Thoracic aorta (tissue), 2 donors: ENCODE data around the gene PDZK1IP1. TPM values are rescaled to one million over a fixed set of nuclear protein-coding genes. Genes with fewer than 3 reads are reported as not detected.
"Not testable (repeated sequence)": the region's sequence is repeated elsewhere in the genome, so short reads cannot be mapped to it uniquely, and the experiment has no call there.

ENCODE experiments used
- ATAC-seq: fragments of 150-250 bp; one replicate; pipeline ENCODE4 v1.8.0; 2017; ENCODE audit warnings: low read depth; ENCODE audit not compliant: insufficient number of reproducible peaks, low FRiP score
- DNase-seq: peaks from one replicate; pipeline ENCODE4 v3.0.0-alpha.2; 2020; ENCODE audit warnings: low spot score
- H3K27ac ChIP-seq, 2 donors: fragments of 200-600 bp; sonication (generic); 1 replicate in 1 of 2; 2 replicates in 1 of 2; pipeline ENCODE4 v1.5.1; 2016; ENCODE audit warnings: mild to moderate bottlenecking in 2 of 2, moderate library complexity in 2 of 2
- H3K27me3 ChIP-seq: fragments of 200-600 bp; sonication (generic); replicated peaks from 2 replicates; pipeline ENCODE4 v1.6.0; 2016; ENCODE audit warnings: mild to moderate bottlenecking; ENCODE audit not compliant: insufficient read depth
- H3K36me3 ChIP-seq: fragments of 200-600 bp; sonication (generic); one replicate; pipeline ENCODE4 v1.5.1; 2016
- H3K4me1 ChIP-seq, 2 donors: fragments of 200-600 bp; sonication (generic); 1 replicate in 1 of 2; 2 replicates in 1 of 2; pipeline versions ENCODE4 v1.5.1 to v1.6.0; 2016; ENCODE audit warnings: low read depth in 2 of 2, mild to moderate bottlenecking in 1 of 2; ENCODE audit not compliant: control insufficient read depth in 1 of 2
- H3K4me3 ChIP-seq: fragments of 200-600 bp; sonication (generic); 2 replicates; pipeline ENCODE4 v1.5.1; 2016; ENCODE audit warnings: mild to moderate bottlenecking
- H3K9me3 ChIP-seq: fragments of 200-600 bp; sonication (generic); 2 replicates; pipeline ENCODE4 v1.5.1; 2016
- total RNA-seq, 2 donors: library from RNA; depleted of rRNA; stranded (reverse); fragments of >200 nt; gene quantifications; one replicate each; pipeline versions ENCODE4 v1.1.0 to v1.2.3, GENCODE V29; 2016
- TF ChIP-seq, protein P1 (sequence below): fragments of 200-600 bp; sonication (generic); IDR thresholded peaks from one replicate; pipeline ENCODE4 v1.5.1; 2019; ENCODE audit warnings: antibody characterized with exemption

PDZK1IP1 gene
- total RNA-seq, 2 donors from 2014 or later, result not detected

DNA sequence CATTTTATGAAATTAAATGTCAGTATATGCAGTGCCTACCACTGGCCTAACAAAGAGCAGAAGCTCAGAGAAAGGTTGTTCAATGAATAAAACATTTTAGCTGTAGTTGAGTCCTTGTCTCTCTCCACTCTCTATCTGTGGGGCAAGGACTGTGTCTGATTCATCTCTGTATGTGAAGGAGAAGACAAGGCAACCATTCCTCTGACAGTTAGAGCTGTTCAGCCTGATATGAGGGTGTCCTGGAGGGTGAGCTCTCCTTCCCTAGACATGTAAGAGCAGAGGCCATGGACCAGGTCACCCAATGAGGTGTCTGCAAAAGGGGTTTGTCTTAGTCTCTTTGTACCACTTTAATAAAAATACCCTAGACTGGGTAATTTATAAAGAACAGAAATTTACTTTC, 4.5 kb upstream of the PDZK1IP1 start:
- ATAC-seq, result no peak
- H3K27me3 ChIP-seq, result no peaks in the 10 kb centered on the region
- TF ChIP-seq, protein P1, sequence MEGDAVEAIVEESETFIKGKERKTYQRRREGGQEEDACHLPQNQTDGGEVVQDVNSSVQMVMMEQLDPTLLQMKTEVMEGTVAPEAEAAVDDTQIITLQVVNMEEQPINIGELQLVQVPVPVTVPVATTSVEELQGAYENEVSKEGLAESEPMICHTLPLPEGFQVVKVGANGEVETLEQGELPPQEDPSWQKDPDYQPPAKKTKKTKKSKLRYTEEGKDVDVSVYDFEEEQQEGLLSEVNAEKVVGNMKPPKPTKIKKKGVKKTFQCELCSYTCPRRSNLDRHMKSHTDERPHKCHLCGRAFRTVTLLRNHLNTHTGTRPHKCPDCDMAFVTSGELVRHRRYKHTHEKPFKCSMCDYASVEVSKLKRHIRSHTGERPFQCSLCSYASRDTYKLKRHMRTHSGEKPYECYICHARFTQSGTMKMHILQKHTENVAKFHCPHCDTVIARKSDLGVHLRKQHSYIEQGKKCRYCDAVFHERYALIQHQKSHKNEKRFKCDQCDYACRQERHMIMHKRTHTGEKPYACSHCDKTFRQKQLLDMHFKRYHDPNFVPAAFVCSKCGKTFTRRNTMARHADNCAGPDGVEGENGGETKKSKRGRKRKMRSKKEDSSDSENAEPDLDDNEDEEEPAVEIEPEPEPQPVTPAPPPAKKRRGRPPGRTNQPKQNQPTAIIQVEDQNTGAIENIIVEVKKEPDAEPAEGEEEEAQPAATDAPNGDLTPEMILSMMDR, result no peak

DNA sequence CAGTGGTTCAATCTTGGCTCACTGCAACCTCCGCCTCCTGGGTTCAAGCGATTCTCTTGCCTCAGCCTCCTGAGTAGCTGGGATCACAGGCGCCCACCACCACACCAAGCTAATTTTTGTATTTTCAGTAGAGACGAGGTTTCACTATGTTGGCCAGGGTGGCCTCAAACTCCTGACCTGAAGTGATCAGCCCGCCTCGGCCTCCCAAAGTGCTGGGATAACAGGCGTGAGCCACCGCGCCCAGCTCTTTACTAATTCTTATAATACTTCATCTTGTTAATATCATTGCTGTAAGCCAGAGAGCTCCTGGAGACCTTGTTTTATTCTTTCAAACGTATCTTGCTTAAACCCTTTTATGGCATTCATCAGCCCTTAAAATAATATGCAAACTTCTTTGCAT, 3.7 kb upstream of the PDZK1IP1 start:
- H3K4me3 ChIP-seq, DNase-seq, H3K27me3 ChIP-seq, H3K36me3 ChIP-seq, H3K27ac ChIP-seq, H3K9me3 ChIP-seq, ATAC-seq: not testable (repeated sequence)
- H3K4me1 ChIP-seq, result peaks cover 19 to 38% of the 10 kb centered on the region in 2 donors

More for the DNA sequence above, 4.5 kb upstream of the PDZK1IP1 start:
- H3K27ac ChIP-seq, result no peak overlapping the region
- no peak overlapping the region for H3K4me3 ChIP-seq
- H3K4me1 ChIP-seq, result peaks cover 19 to 36% of the 10 kb centered on the region in 2 donors
- no peaks in the 10 kb centered on the region for H3K36me3 ChIP-seq
- no peak for DNase-seq
- no peaks in the 10 kb centered on the region for H3K9me3 ChIP-seq

DNA sequence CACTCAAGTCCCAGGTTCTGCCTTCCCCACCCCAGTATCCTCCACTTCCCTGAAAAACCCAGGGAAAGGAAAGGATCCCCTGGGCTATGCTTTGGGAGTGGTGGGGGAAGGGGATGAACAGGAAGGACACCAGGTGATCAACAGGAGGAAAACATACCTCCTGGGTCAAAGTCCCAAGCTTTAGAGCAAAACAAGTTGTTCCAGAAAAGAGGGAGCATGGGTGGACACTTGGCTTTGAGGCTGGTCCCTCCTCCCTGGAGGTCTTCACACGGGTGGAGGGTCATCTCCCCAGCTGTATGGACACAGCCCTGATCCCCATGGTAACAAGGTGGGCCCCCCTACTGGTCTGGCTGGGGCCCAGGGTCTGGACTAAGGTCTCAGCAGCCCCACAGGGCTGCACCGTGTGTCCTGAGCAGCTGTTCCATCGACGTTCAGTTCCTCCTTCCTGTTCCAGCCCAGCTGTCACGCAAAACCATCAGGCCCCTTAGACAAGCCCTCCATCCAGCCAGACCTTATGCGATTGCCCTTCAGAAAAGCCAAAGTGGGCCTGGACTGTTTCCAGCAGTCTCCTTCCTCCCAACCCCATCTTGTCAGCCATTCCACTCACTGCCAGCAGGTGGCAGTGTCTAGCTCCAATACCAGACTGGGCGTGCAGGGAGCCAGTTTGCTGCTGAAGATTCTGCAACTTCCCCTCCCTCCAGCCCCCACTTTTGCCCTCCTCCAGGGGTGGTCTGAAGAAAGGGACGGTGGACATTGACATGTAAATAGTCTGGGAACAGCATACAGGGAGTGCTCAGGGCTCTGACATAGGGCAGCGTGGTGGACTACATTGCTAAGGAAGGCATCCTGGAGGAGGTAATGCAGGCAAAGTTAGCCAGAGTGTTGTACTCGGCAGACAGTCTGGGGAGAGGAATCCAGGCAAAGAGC, 2.9 kb upstream of the PDZK1IP1 start:
- TF ChIP-seq, protein P1, result peak; percentile 89
- Histone ChIP-seq H3K9me3 (no peaks in the 10 kb centered on the region), H3K4me1 (peaks cover 19 to 38% of the 10 kb centered on the region in 2 donors), H3K27ac (no peak overlapping the region), H3K4me3 (no peak overlapping the region), H3K27me3 (no peaks in the 10 kb centered on the region), H3K36me3 (no peaks in the 10 kb centered on the region)
- ATAC-seq (no peak), DNase-seq (peak; percentile 52)

DNA sequence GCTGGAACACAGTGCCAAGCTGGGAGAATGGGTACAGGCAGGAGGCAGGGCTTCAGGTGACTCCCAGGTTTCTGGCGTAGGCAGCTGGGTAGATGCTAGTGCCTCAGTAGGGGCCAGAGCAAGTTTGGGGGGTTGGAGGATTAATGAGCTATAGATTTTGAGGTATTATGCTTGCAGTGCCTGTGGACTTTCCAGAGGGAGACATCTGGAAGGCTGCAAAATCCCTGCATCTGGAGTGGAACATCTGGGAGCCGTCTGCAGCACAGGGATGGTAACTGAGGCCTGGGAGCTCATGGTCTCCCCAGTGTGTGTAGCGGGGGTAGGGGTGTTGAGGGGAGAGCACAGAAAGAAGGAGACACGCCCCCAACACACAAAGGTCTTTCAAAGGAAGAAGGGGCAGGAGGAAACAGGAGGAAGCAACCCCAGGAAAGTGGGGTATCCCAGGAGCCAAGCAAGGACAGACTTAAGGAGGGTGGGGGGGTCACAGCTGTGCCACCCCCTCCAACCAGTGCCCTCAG, 2.2 kb upstream of the PDZK1IP1 start:
- H3K27ac ChIP-seq, result no peak overlapping the region
- no peak for DNase-seq
- TF ChIP-seq, protein P1, result no peak

DNA sequence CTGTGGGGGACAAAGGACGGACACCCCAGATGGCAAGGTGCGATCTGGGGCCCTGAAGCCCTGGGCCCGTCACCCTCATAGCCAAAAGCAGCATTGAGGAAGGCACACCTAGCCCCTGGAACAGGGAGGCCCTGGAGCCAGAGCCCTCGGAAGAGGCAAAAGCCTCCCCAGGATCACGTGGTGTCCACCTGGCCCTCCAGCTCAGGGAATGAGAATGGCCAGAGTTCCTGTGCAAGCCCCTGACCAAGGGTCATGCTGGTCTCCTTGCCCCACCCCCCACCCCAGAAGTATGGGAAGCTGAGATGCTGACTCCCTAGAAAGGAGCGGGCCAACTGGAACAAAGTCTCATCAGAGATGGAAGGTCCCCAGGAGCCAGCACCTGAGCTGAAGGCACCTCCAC, 1.0 kb upstream of the PDZK1IP1 start:
- no peaks in the 10 kb centered on the region for H3K27me3 ChIP-seq
- no peaks in the 10 kb centered on the region for H3K9me3 ChIP-seq
- TF ChIP-seq, protein P1, result no peak
- no peak for DNase-seq
- peaks cover 19 to 38% of the 10 kb centered on the region in 2 donors for H3K4me1 ChIP-seq
- no peaks in the 10 kb centered on the region for H3K36me3 ChIP-seq
- H3K4me3 ChIP-seq, result peak overlapping the region; percentile 52
- ATAC-seq, result no peak
- H3K27ac ChIP-seq, result peak overlapping the region; percentile 73 to 89

More for the DNA sequence above, 2.2 kb upstream of the PDZK1IP1 start:
- Histone ChIP-seq H3K4me3 (no peak overlapping the region), H3K27me3 (no peaks in the 10 kb centered on the region), H3K4me1 (peaks cover 19 to 38% of the 10 kb centered on the region in 2 donors), H3K9me3 (no peaks in the 10 kb centered on the region), H3K36me3 (no peaks in the 10 kb centered on the region)
- ATAC-seq, result no peak
